Measurements from ENCODE around the gene VPS26B.

GRCh38 chr11:134278356-134278755 is 53.9 kb downstream of the VPS26B start:
- TF ChIP-seq, protein P1, sequence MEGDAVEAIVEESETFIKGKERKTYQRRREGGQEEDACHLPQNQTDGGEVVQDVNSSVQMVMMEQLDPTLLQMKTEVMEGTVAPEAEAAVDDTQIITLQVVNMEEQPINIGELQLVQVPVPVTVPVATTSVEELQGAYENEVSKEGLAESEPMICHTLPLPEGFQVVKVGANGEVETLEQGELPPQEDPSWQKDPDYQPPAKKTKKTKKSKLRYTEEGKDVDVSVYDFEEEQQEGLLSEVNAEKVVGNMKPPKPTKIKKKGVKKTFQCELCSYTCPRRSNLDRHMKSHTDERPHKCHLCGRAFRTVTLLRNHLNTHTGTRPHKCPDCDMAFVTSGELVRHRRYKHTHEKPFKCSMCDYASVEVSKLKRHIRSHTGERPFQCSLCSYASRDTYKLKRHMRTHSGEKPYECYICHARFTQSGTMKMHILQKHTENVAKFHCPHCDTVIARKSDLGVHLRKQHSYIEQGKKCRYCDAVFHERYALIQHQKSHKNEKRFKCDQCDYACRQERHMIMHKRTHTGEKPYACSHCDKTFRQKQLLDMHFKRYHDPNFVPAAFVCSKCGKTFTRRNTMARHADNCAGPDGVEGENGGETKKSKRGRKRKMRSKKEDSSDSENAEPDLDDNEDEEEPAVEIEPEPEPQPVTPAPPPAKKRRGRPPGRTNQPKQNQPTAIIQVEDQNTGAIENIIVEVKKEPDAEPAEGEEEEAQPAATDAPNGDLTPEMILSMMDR (conservative IDR thresholded peaks at IDR 0.05), result no peak
- no peak for TF ChIP-seq ZFX (IDR thresholded peaks at IDR 0.05)
